ENCODE data around the gene KIAA1549. TPM values are rescaled to one million over a fixed set of nuclear protein-coding genes. Genes with fewer than 3 reads are reported as not detected.

Gene KIAA1549
- total RNA-seq, 2 donors from 2014 or later: 18.7 to 19.3 TPM

DNA sequence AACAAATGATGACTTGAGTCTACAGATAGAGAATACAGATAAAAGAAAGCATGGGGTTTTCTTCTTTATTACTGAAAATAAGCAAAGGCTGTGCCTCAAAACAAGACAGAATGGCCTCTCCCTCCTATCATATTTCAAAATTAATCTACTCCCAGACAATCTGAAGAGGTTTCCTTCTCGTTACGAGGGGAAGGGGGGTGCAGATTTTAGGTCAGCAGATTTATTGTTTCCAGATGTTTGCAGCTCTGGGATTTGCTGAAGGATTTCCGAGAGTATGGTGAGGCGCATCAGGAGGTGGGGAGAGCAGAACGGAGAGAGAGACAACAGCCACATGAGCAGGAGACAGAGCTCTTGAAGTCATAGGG lies 89.8 kb downstream of the KIAA1549 start:
- Mint-ChIP-seq H3K9me3 (no peaks in the 10 kb centered on the region), H3K36me3 (ENCODE audit: low read depth) (peaks cover 39% of the 10 kb centered on the region), H3K27ac (no peak overlapping the region), H3K27me3 (ENCODE audit: insufficient read depth) (no peaks in the 10 kb centered on the region), H3K4me3 (no peak overlapping the region), H3K4me1 (peaks cover 16% of the 10 kb centered on the region)
- Histone ChIP-seq H3K27me3 (ENCODE audit: control insufficient read depth, insufficient read depth, low read length, poor library complexity, severe bottlenecking) (no peaks in the 10 kb centered on the region), H3K4me1 (ENCODE audit: control insufficient read depth, insufficient read depth, low read length) (peaks cover 5% of the 10 kb centered on the region), H3K9me3 (ENCODE audit: control insufficient read depth, low read length) (peaks cover under 1% of the 10 kb centered on the region), H3K9ac (ENCODE audit: extremely low read depth, low read length, poor library complexity, severe bottlenecking) (no peak overlapping the region), H3K27ac (ENCODE audit: low read depth, low read length) (no peak overlapping the region), H3K4me3 (ENCODE audit: low read length) (no peak overlapping the region), H3K36me3 (ENCODE audit: control insufficient read depth, insufficient read depth, low read length) (peaks cover 54% of the 10 kb centered on the region)
- WGBS, 2 experiments (ENCODE audit: insufficient coverage in 1 of 2, insufficient read length in 1 of 2): 82 to 94% methylated on average over 2 to 5 of the region's 5 CpGs
- TF ChIP-seq, protein P1, sequence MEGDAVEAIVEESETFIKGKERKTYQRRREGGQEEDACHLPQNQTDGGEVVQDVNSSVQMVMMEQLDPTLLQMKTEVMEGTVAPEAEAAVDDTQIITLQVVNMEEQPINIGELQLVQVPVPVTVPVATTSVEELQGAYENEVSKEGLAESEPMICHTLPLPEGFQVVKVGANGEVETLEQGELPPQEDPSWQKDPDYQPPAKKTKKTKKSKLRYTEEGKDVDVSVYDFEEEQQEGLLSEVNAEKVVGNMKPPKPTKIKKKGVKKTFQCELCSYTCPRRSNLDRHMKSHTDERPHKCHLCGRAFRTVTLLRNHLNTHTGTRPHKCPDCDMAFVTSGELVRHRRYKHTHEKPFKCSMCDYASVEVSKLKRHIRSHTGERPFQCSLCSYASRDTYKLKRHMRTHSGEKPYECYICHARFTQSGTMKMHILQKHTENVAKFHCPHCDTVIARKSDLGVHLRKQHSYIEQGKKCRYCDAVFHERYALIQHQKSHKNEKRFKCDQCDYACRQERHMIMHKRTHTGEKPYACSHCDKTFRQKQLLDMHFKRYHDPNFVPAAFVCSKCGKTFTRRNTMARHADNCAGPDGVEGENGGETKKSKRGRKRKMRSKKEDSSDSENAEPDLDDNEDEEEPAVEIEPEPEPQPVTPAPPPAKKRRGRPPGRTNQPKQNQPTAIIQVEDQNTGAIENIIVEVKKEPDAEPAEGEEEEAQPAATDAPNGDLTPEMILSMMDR (conservative IDR thresholded peaks at IDR 0.05): no peak
- DNase-seq: no peak

DNA sequence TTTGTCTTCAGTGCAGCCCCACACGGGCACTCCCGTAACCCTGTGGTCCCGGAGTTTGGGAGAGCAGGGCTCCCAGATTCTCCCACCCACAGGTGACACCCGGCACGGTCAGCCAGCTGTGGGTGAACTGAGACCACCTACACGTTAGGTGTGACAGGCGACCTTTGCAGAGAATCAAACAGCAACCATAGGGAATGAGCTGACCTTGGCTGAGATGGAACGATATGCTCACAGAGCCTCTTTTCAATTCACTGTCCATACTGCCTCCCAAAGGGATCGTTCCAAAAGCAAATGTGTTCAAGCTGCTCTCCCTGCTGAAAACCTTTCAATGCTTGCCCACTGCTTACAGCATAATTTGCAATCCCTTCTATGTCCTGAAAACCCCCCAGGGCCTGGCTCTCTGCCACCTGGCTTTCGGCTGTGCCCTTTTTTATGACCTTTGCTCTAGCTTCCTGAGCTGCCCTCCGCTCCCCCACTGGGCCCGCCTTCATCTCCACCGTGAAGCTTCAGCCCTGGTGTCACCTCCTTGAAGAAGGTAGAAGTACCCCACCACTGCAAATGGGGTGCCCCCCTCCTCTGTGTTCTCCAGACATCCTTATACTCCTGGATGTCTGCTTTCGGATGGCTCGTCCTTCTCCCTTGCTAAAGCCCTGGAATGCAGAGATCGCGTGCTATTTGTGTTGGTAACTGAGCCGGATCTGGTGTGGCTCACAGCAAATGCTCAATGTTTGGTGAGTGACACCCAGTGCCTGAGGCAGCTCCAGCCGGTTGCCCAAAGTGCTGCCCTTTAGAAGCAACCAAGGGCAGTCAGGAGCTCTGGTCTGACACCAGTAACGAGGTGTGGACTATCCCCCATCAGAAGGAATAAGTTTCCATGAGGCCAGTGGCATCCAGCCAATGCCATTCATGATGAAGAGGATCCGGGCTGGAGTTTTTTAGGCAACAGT lies 90.4 kb downstream of the KIAA1549 start:
- H3K27ac ChIP-seq (ENCODE audit: low read depth, low read length): peak overlapping the region; percentile 30
- H3K27ac Mint-ChIP-seq: no peak overlapping the region

DNA sequence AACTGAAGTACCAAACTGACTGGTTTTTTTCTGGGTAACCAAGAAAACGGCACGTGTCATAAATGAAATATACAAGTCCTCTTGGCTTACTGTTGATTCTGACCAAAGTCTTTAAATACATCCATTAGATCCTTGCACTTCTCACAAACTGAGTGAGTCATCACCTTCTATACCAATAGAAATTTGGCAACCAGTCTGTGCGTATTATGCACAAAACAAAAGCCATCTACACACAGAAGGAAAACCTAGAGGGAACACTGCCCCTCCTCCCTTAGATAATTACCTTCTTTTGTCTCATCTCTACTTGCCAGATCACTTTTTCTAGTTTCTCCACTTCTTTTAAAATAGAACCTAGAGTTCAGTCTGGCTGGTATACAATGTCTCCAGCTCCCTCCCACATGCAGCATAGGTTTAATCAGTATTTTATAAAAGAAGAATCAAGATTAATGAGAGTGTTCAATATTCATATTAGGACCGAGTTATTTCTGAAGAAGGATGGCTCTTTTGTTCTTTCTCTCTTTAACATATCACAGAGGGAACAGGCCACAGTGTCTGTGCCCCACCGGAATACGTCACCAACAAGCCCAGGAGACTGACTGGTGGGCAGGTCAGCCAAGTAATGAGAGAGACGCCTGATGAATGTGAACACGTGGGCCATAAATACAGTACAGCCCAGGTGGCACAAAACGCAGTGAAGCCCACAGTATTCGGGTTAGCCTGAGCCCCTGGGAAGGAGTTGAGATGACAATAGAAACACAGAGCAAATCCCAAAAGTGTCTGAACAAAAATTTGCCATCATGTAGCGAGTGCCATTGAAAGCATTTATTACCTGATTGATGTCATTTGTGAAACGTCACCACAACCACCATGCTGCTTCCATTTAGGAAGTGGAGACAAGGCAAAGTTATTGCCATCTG lies 91.3 kb downstream of the KIAA1549 start:
- Mint-ChIP-seq H3K27me3 (ENCODE audit: insufficient read depth) (no peaks in the 10 kb centered on the region), H3K4me3 (no peak overlapping the region), H3K4me1 (peaks cover 19% of the 10 kb centered on the region), H3K9me3 (no peaks in the 10 kb centered on the region), H3K27ac (no peak overlapping the region), H3K36me3 (ENCODE audit: low read depth) (peaks cover 37% of the 10 kb centered on the region)
- H3K9me3 ChIP-seq (ENCODE audit: control insufficient read depth, low read length): peaks cover 14% of the 10 kb centered on the region
- peak overlapping the region; percentile 13 for H3K27ac ChIP-seq (ENCODE audit: low read depth, low read length)
- TF ChIP-seq, protein P1 (conservative IDR thresholded peaks at IDR 0.05): no peak
- H3K4me1 ChIP-seq (ENCODE audit: control insufficient read depth, insufficient read depth, low read length): peaks cover 5% of the 10 kb centered on the region
- H3K36me3 ChIP-seq (ENCODE audit: control insufficient read depth, insufficient read depth, low read length): peaks cover 44% of the 10 kb centered on the region
- DNase-seq: no peak
- H3K27me3 ChIP-seq (ENCODE audit: control insufficient read depth, insufficient read depth, low read length, poor library complexity, severe bottlenecking): no peaks in the 10 kb centered on the region
- 92 to 94% methylated on average over 9 to 12 of the region's 12 CpGs for WGBS, 2 experiments (ENCODE audit: insufficient coverage in 1 of 2, insufficient read length in 1 of 2)
- no peak overlapping the region for H3K4me3 ChIP-seq (ENCODE audit: low read length)
- no peak overlapping the region for H3K9ac ChIP-seq (ENCODE audit: extremely low read depth, low read length, poor library complexity, severe bottlenecking)

More for the DNA sequence above, 90.4 kb downstream of the KIAA1549 start:
- Mint-ChIP-seq H3K9me3 (no peaks in the 10 kb centered on the region), H3K4me1 (peaks cover 16% of the 10 kb centered on the region), H3K36me3 (ENCODE audit: low read depth) (peaks cover 37% of the 10 kb centered on the region), H3K27me3 (ENCODE audit: insufficient read depth) (no peaks in the 10 kb centered on the region), H3K4me3 (no peak overlapping the region)
- Histone ChIP-seq H3K36me3 (ENCODE audit: control insufficient read depth, insufficient read depth, low read length) (peaks cover 48% of the 10 kb centered on the region), H3K4me3 (ENCODE audit: low read length) (no peak overlapping the region), H3K9me3 (ENCODE audit: control insufficient read depth, low read length) (peaks cover 7% of the 10 kb centered on the region), H3K4me1 (ENCODE audit: control insufficient read depth, insufficient read depth, low read length) (peaks cover 5% of the 10 kb centered on the region), H3K27me3 (ENCODE audit: control insufficient read depth, insufficient read depth, low read length, poor library complexity, severe bottlenecking) (no peaks in the 10 kb centered on the region), H3K9ac (ENCODE audit: extremely low read depth, low read length, poor library complexity, severe bottlenecking) (no peak overlapping the region)
- WGBS, 2 experiments (ENCODE audit: insufficient coverage in 1 of 2, insufficient read length in 1 of 2): 90 to 93% methylated on average over 17 to 21 of the region's 21 CpGs
- DNase-seq: no peak
- TF ChIP-seq, protein P1 (conservative IDR thresholded peaks at IDR 0.05): no peak

Data from endodermal cell (in vitro differentiated cells).